PC-3 (cell line): ENCODE measurements around the gene KRT86. TPM values are rescaled to one million over a fixed set of nuclear protein-coding genes. Genes with fewer than 3 reads are reported as not detected.

Source experiments
- ATAC-seq: fragments of 200-7000 bp; cut with Tn5 transposase; 2 replicates; pipeline ENCODE4 v1.9.1; 2020; ENCODE audit warnings: mild to moderate bottlenecking, moderate library complexity
- BruUV-seq: library from RNA; stranded (reverse); fragments of 400-500 nt; replicated peaks from 2 replicates; lab custom pipeline; 2021; lab: Mats Ljungman, UMichigan
- CTCF ChIA-PET: fragments of 300-600 bp; sonication (Branson Sonifier 250); formaldehyde crosslinking; loops from one replicate; lab custom pipeline; 2022; ENCODE audit warnings: antibody characterized with exemption; lab: Charles Lee
- POLR2A ChIA-PET: fragments of 300-600 bp; sonication (Branson Sonifier 250); formaldehyde crosslinking; loops from one replicate; lab custom pipeline; 2022; ENCODE audit warnings: antibody characterized with exemption; ENCODE audit not compliant: unreplicated experiment; lab: Charles Lee
- DNase-seq: peaks from one replicate; pipeline ENCODE4 v3.0.0-alpha.2; 2015
- H2AFZ ChIP-seq: fragments of 300-600 bp; sonication (generic); 2 replicates; pipeline ENCODE4 v1.6.0; 2016; ENCODE audit warnings: antibody characterized with exemption, low read length
- H3F3A ChIP-seq: fragments of 300-600 bp; sonication (generic); one replicate; pipeline ENCODE4 v1.6.0; 2017; ENCODE audit warnings: antibody characterized with exemption, low read length, control low read depth, mild to moderate bottlenecking; ENCODE audit not compliant: unreplicated experiment
- H3K27ac ChIP-seq: fragments of 300-600 bp; sonication (generic); 2 replicates; pipeline ENCODE4 v1.5.1; 2016; ENCODE audit warnings: mild to moderate bottlenecking, low read length
- H3K27me3 ChIP-seq: fragments of 300-600 bp; sonication (generic); 2 replicates; pipeline ENCODE4 v1.6.1; 2016; ENCODE audit warnings: low read length, mixed read lengths
- H3K36me3 ChIP-seq: fragments of 300-600 bp; sonication (generic); 2 replicates; pipeline ENCODE4 v1.6.1; 2016; ENCODE audit warnings: low read depth, mixed run types, low read length, mixed read lengths
- H3K4me1 ChIP-seq: fragments of 300-600 bp; sonication (generic); 2 replicates; pipeline ENCODE4 v1.5.1; 2016; ENCODE audit warnings: low read length; ENCODE audit not compliant: insufficient read depth
- H3K4me2 ChIP-seq: fragments of 300-600 bp; sonication (generic); 2 replicates; pipeline ENCODE4 v1.6.0; 2016; ENCODE audit warnings: low read length
- H3K4me3 ChIP-seq: fragments of 300-600 bp; sonication (generic); 2 replicates; pipeline ENCODE4 v1.5.1; 2016; ENCODE audit warnings: mild to moderate bottlenecking, low read length, mixed read lengths
- H3K79me2 ChIP-seq: fragments of 300-600 bp; sonication (generic); 2 replicates; pipeline ENCODE4 v1.6.1; 2017; ENCODE audit warnings: low read length, mixed read lengths
- H3K9ac ChIP-seq: fragments of 300-600 bp; sonication (generic); 2 replicates; pipeline ENCODE4 v1.6.0; 2016; ENCODE audit warnings: mild to moderate bottlenecking, low read length
- H3K9me2 ChIP-seq: fragments of 300-600 bp; sonication (generic); replicated peaks from 2 replicates; pipeline ENCODE4 v1.6.1; 2016; ENCODE audit warnings: mixed run types, low read length, mixed read lengths
- H3K9me3 ChIP-seq: fragments of 300-600 bp; sonication (generic); 2 replicates; pipeline ENCODE4 v1.6.1; 2016; ENCODE audit warnings: low read length, mixed read lengths
- H4K20me1 ChIP-seq: fragments of 300-600 bp; sonication (generic); 2 replicates; pipeline ENCODE4 v1.6.1; 2016; ENCODE audit warnings: low read length, mixed read lengths
- CTCF ChIP-seq: fragments of 300-600 bp; sonication (generic); conservative IDR thresholded peaks from 2 replicates; pipeline ENCODE4 v1.5.1; 2017; ENCODE audit warnings: antibody characterized with exemption, low read depth, mild to moderate bottlenecking, low read length
- EZH2 ChIP-seq: fragments of 300-600 bp; sonication (generic); IDR thresholded peaks from one replicate; pipeline ENCODE4 v1.6.1; 2017; ENCODE audit warnings: antibody characterized with exemption, mild to moderate bottlenecking, low read length; ENCODE audit not compliant: unreplicated experiment
- EZH2phosphoT487 ChIP-seq: fragments of 300-600 bp; sonication (generic); IDR thresholded peaks from 2 replicates; pipeline ENCODE4 v1.6.1; 2018; ENCODE audit warnings: mild to moderate bottlenecking, antibody characterized with exemption, low read length, borderline replicate concordance
- intact Hi-C: fragments of 100-400 bp; cut with micrococcal nuclease; formaldehyde crosslinking; loops from 2 replicates; pipeline ENCODE4 v1.9.0; 2023
- total RNA-seq: library from RNA; depleted of rRNA; stranded (reverse); fragments of >200 nt; gene quantifications from 2 replicates; pipeline ENCODE4 v1.2.3, GENCODE V29; 2014

Gene KRT86
- total RNA-seq, 1 experiment from 2014 or later, result 1.2 TPM

GRCh38 chr12:52231305-52232202 lies 42.9 kb upstream of the KRT86 start:
- Histone ChIP-seq H2AFZ (no peak overlapping the region), H3F3A (peaks cover 16% of the 10 kb centered on the region), H3K36me3 (peaks cover 27% of the 10 kb centered on the region), H3K79me2 (peaks cover 59% of the 10 kb centered on the region), H3K4me3 (no peak overlapping the region), H3K9ac (peak overlapping the region; percentile 92), H3K4me2 (peak overlapping the region; percentile 99), H3K9me2 (no peaks in the 10 kb centered on the region), H3K27ac (peak overlapping the region; percentile 91), H4K20me1 (peaks cover 26% of the 10 kb centered on the region), H3K4me1 (peaks cover 69% of the 10 kb centered on the region), H3K9me3 (no peaks in the 10 kb centered on the region), H3K27me3 (no peaks in the 10 kb centered on the region)
- DNase-seq, result peak; percentile 51
- CTCF ChIA-PET, result interaction anchor here (0.6 to 1.0 kb wide), 2 partner anchors 48 to 96 kb away, joined by 3 to 8 read pairs; no protein-coding TSS in a partner anchor
- ATAC-seq, result no peak
- TF ChIP-seq CTCF (no peak), EZH2 (no peak), EZH2phosphoT487 (no peak)
- intact Hi-C loops, result loop anchor here (2.0 kb wide), 2 partner anchors 39 to 49 kb away; partner anchors contain the start of gene KRT80
- BruUV-seq, result no TSS peak
- POLR2A ChIA-PET, result interaction anchor here (0.6 to 0.7 kb wide), 2 partner anchors 130 to 775 kb away, joined by 3 to 7 read pairs; partner anchors contain the start of gene EIF4B

GRCh38 chr12:52232203-52232673 lies 42.2 kb upstream of the KRT86 start:
- H3K27ac ChIP-seq, result peak overlapping the region; percentile 91
- no peaks in the 10 kb centered on the region for H3K9me2 ChIP-seq
- H3K9me3 ChIP-seq, result no peaks in the 10 kb centered on the region
- peaks cover 33% of the 10 kb centered on the region for H4K20me1 ChIP-seq
- peak overlapping the region; percentile 99 for H3K4me2 ChIP-seq
- peak overlapping the region; percentile 94 for H3K4me3 ChIP-seq
- DNase-seq (no peak), ATAC-seq (no peak)
- H2AFZ ChIP-seq, result no peak overlapping the region
- peaks cover 76% of the 10 kb centered on the region for H3K4me1 ChIP-seq
- H3K27me3 ChIP-seq, result no peaks in the 10 kb centered on the region
- H3K79me2 ChIP-seq, result peaks cover 66% of the 10 kb centered on the region
- peaks cover 21% of the 10 kb centered on the region for H3F3A ChIP-seq
- intact Hi-C loops, result no loop called here
- ChIA-PET CTCF (no interaction called here), POLR2A (no interaction called here)
- BruUV-seq, result no TSS peak
- peak overlapping the region; percentile 92 for H3K9ac ChIP-seq
- TF ChIP-seq EZH2phosphoT487 (no peak), CTCF (no peak), EZH2 (no peak)
- H3K36me3 ChIP-seq, result peaks cover 34% of the 10 kb centered on the region
